Neural progenitor cell (in vitro differentiated cells): Measurements from ENCODE around the gene BRD2.

Experiments
- EZH2 ChIP-seq: fragments of 200-600 bp; sonication (generic); IDR thresholded peaks from 2 replicates; pipeline ENCODE4 v1.6.1; 2017; ENCODE audit warnings: antibody characterized with exemption, mild to moderate bottlenecking, moderate library complexity
- TF ChIP-seq, protein P1 (sequence below): fragments of 200-600 bp; sonication (generic); IDR thresholded peaks from 2 replicates; pipeline ENCODE4 v1.5.1; 2017; ENCODE audit warnings: antibody characterized with exemption, mild to moderate bottlenecking

DNA sequence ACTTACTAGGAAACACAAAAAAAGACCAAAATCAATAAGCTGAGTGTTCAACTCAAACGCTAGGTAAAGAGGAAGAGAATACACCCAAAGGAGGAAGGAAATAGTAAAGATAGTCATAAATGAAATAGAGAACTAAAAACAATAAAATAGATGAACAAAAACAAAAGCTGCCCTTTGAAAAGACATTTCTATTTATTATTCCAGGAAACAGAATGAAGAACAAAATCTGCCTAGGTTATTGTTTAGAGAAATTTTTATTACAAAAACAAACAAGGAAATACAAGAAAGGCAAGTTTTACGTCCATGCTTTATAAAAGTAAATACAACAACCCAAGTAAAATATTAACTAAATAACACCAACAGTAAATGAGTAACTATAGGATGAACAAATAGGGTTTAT is 47.7 kb upstream of the BRD2 start:
- TF ChIP-seq, protein P1, sequence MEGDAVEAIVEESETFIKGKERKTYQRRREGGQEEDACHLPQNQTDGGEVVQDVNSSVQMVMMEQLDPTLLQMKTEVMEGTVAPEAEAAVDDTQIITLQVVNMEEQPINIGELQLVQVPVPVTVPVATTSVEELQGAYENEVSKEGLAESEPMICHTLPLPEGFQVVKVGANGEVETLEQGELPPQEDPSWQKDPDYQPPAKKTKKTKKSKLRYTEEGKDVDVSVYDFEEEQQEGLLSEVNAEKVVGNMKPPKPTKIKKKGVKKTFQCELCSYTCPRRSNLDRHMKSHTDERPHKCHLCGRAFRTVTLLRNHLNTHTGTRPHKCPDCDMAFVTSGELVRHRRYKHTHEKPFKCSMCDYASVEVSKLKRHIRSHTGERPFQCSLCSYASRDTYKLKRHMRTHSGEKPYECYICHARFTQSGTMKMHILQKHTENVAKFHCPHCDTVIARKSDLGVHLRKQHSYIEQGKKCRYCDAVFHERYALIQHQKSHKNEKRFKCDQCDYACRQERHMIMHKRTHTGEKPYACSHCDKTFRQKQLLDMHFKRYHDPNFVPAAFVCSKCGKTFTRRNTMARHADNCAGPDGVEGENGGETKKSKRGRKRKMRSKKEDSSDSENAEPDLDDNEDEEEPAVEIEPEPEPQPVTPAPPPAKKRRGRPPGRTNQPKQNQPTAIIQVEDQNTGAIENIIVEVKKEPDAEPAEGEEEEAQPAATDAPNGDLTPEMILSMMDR, result no peak
- TF ChIP-seq EZH2, result no peak
